Measurements from ENCODE around the gene PRCD. TPM values are rescaled to one million over a fixed set of nuclear protein-coding genes. Genes with fewer than 3 reads are reported as not detected.
A peak's percentile ranks its signal among the peaks of the same experiment; 100 is the strongest.

The PRCD gene
- 2.2 and 5.0 TPM in 2 replicates for polyA plus RNA-seq (2012; rRNA removed)
- 5.8 and 8.0 TPM in 2 replicates for polyA plus RNA-seq (2012; cell fraction: cytosol; rRNA removed)
- 5.6 and 13.2 TPM in 2 replicates for polyA plus RNA-seq (2012; cell fraction: nucleus; rRNA removed)

- TF ChIP-seq RCOR1 (IDR thresholded peaks at IDR 0.05; ENCODE audit: low read length) (no peak), SMC3 (IDR thresholded peaks at IDR 0.05; ENCODE audit: low read depth, low read length) (no peak), FOXJ3 (CRISPR knock-in tag; IDR thresholded peaks at IDR 0.05) (0 out of 2 replicates have a peak, but pooled peaks have one; percentile 24), TCF12 (IDR thresholded peaks at IDR 0.05) (no peak)
- Histone ChIP-seq H3K27ac (ENCODE audit: low read depth in 2 of 2, low read length in 1 of 2) (peak within 1 kb of the TSS in 1 of 2 experiments; percentile 99; a peak in 2 of 4 replicates), H3K79me2 (ENCODE audit: insufficient read depth) (no peaks in the 10 kb centered on the region), H3K9me3 (no peaks in the 10 kb centered on the region), H3K9me2 (no peaks in the 10 kb centered on the region), H3K27me3 (ENCODE audit: insufficient read depth) (peaks cover 46% of the 10 kb centered on the region), H3K4me2 (peak within 1 kb of the TSS; percentile 57), H4K20me1 (ENCODE audit: insufficient read depth) (no peaks in the 10 kb centered on the region), H3F3A (replicated peaks; ENCODE audit: insufficient read depth) (peaks cover 3% of the 10 kb centered on the region), H3K9ac (no peak within 1 kb of the TSS), H3K4me3 (ENCODE audit: low read depth in 2 of 2, low read length in 1 of 2) (peak within 1 kb of the TSS; percentile 37 to 41), H2AFZ (ENCODE audit: low read depth) (peak within 1 kb of the TSS; percentile 75; the same call in 1 of the 2 replicates), H3K36me3 (replicated peaks in 1 of 2; ENCODE audit: control insufficient read depth in 1 of 2, insufficient read depth in 2 of 2, low read length in 1 of 2) (no peaks in the 10 kb centered on the region), H3K4me1 (ENCODE audit: control insufficient read depth in 1 of 2, insufficient read depth in 2 of 2, low read depth in 1 of 2, low read length in 1 of 2) (peaks cover 10 to 88% of the 10 kb centered on the region in 2 experiments; a peak in 3 of 4 replicates)
- DNase-seq, result peak; percentile 35
- CTCF ChIA-PET, result interaction anchor here (0.9 to 15.7 kb wide), 8 partner anchors 7 to 158 kb away, joined by 3 to 679 read pairs (median 6); partner anchors contain the start of gene CYGB
- 88% methylated on average over 19 of the region's 22 CpGs for WGBS (ENCODE audit: low lambda C conversion rate)
- POLR2A ChIA-PET, result interaction anchor here (1.2 to 2.1 kb wide), 6 partner anchors 10 to 549 kb away, joined by 3 to 34 read pairs (median 6); no protein-coding TSS in a partner anchor
Measured at GRCh38 chr17:76539631-76540271, at the start of gene PRCD. PRCD (plus strand) TSS chr17:76540044; CDS start chr17:76540142, 98 bp downstream.

GRCh38 chr17:76490112-76490710, 49.6 kb upstream of the PRCD start:
- CTCF ChIA-PET, result interaction anchor here (0.6 to 56.8 kb wide), 9 partner anchors 1 to 134 kb away, joined by 3 to 1687 read pairs (median 10); partner anchors contain the start of genes AANAT, RHBDF2 and UBE2O
- POLR2A ChIA-PET, result no interaction called here

More at GRCh38 chr17:76490112-76490710, 49.6 kb upstream of the PRCD start:
- Histone ChIP-seq H3K27me3 (ENCODE audit: insufficient read depth) (no peaks in the 10 kb centered on the region), H3K4me3 (ENCODE audit: low read depth in 2 of 2, low read length in 1 of 2) (no peak overlapping the region), H3K4me1 (ENCODE audit: control insufficient read depth in 1 of 2, insufficient read depth in 2 of 2, low read depth in 1 of 2, low read length in 1 of 2) (peaks cover 6 to 31% of the 10 kb centered on the region in 2 experiments; a peak in 2 of 4 replicates), H3F3A (replicated peaks; ENCODE audit: insufficient read depth) (no peaks in the 10 kb centered on the region), H3K4me2 (no peak overlapping the region), H3K36me3 (replicated peaks in 1 of 2; ENCODE audit: control insufficient read depth in 1 of 2, insufficient read depth in 2 of 2, low read length in 1 of 2) (no peaks in the 10 kb centered on the region), H2AFZ (ENCODE audit: low read depth) (no peak overlapping the region), H4K20me1 (ENCODE audit: insufficient read depth) (no peaks in the 10 kb centered on the region), H3K79me2 (ENCODE audit: insufficient read depth) (no peaks in the 10 kb centered on the region), H3K9me2 (no peaks in the 10 kb centered on the region), H3K27ac (ENCODE audit: low read depth in 2 of 2, low read length in 1 of 2) (no peak overlapping the region), H3K9me3 (no peaks in the 10 kb centered on the region), H3K9ac (no peak overlapping the region)
- DNase-seq, result no peak
- 89% methylated on average over 8 of the region's 10 CpGs for WGBS (ENCODE audit: low lambda C conversion rate)
- TF ChIP-seq NFIC (IDR thresholded peaks at IDR 0.05; ENCODE audit: borderline replicate concordance), result no peak
- TF ChIP-seq, protein P1, sequence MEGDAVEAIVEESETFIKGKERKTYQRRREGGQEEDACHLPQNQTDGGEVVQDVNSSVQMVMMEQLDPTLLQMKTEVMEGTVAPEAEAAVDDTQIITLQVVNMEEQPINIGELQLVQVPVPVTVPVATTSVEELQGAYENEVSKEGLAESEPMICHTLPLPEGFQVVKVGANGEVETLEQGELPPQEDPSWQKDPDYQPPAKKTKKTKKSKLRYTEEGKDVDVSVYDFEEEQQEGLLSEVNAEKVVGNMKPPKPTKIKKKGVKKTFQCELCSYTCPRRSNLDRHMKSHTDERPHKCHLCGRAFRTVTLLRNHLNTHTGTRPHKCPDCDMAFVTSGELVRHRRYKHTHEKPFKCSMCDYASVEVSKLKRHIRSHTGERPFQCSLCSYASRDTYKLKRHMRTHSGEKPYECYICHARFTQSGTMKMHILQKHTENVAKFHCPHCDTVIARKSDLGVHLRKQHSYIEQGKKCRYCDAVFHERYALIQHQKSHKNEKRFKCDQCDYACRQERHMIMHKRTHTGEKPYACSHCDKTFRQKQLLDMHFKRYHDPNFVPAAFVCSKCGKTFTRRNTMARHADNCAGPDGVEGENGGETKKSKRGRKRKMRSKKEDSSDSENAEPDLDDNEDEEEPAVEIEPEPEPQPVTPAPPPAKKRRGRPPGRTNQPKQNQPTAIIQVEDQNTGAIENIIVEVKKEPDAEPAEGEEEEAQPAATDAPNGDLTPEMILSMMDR (IDR thresholded peaks at IDR 0.05), result no peak
- TF ChIP-seq SIN3A (IDR thresholded peaks at IDR 0.05; ENCODE audit: borderline replicate concordance, low read depth, low read length), result no peak
- no peak for TF ChIP-seq REST (IDR thresholded peaks at IDR 0.05; ENCODE audit: low read depth, low read length)
- TF ChIP-seq RFX5 (IDR thresholded peaks at IDR 0.05; ENCODE audit: low read length), result no peak

Measured in SK-N-SH (cell line).